Measurements from ENCODE around the gene TSSK6. TPM values are rescaled to one million over a fixed set of nuclear protein-coding genes. Genes with fewer than 3 reads are reported as not detected.

The TSSK6 gene
- not detected in 2 replicates for polyA plus RNA-seq

DNA sequence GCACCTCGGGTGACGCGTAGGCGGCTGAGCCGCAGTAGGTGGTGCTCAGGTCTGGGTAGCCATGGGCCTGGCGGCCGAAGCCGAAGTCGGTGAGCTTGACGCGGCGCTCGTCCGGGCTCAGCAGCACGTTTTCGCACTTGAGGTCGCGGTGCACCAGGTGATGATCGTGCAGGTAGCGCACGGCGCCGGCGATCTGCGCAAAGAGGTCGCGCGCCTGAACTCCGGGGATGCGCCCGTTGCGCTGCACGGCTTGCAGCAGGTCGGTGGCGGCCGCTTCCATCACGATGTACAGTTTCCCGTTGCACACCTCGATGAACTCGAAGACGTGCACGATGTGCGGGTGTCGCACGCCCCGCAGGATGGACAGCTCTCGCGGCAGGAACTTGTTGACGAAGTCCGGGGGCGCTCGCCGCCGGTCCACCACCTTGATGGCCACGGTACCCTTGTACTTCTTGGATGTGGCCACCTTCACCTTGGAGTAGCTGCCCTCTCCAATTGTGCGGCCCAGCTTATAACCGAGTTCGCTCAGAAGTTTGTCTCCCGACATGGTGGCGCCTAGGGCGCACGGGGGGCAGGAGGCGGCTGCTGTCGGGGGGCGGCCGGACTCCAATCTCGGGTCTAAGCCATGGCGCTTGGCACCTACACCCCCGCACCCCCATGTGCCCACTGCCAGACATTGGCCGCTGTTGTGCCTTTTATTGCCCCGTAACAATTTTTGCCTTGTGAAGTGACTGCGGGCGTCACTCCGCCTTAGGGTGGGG is at the start of gene TSSK6:
Gene TSSK6, minus strand, starts transcription at position 668 of the 761 bp plus-strand sequence. Its CDS starts 121 bp downstream, at position 547.

DNA sequence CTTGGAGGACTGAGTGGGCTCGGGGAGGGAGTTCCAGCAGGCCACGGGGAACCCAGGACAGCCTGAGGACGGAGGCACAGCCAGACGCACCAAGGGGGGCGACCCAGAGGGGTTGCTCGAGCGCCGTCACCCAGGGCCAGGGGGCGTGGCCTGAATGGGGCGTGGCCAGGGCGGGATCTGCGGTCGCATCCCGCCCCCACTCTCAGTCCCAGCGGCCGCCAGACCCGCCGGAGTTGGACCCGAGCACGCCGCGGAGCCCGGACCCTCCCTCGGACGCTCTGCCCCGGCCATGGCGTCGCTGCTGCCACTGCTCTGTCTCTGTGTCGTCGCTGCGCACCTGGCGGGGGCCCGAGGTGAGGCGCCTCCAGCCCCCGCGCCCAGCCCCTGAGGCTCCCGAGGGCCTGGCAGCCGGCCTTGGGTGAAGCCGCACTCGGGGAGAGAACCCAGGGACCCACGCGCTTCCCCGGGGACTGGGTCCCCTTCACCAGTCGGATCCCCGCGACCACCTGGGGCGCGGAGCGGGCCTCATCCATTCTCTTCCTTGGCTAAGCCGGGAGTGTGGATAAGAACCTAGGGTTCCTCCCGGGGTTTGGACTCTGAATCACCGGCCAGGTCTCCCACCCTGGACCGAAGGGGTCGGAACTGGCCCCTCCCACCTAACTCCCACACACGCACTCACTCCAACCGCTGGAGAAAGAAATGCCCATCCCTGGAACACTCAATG is 22.9 kb upstream of the TSSK6 start, which contains the start of gene CILP2:
Gene CILP2, plus strand, starts transcription at position 205 of the 724 bp plus-strand sequence. Its CDS starts 85 bp downstream, at position 290.

DNA sequence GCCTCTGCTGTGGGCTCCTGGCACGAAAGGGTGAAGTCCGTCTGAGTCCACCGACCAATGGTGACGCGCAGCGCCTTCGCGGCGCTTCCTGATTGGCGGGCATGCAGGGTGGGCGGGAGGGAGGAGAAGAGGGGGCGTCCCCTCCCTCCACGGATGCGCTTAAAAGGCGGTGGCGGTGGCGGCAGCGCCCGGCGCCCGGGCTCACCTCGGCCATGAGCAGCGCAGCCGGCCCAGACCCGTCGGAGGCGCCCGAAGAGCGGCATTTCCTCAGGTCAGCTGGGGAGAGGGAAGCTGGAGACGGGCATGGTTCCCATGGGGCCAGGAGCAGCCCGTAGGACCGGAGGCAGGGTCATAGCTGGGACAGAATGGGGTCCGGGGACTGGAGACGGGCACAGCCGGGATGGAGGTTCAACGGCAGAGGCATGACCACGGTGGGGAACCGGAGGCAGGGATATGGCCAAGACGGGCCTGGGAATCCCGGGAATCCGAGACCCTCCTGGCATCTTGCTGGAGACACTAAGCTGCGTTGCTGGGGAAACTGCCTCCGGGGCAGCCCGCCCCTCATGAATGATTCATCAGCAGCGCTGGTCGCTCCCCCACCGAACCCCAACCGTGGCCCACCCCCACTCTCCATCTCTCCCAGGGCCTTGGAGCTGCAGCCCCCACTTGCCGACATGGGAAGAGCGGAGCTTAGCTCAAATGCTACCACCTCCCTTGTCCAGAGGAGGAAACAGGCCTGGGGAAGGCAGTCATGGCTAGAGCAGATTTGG is 13.6 kb upstream of the TSSK6 start, which contains the start of gene YJEFN3:
Gene YJEFN3, plus strand, starts transcription at position 191 of the 770 bp plus-strand sequence. Its CDS starts 22 bp downstream, at position 213.

DNA sequence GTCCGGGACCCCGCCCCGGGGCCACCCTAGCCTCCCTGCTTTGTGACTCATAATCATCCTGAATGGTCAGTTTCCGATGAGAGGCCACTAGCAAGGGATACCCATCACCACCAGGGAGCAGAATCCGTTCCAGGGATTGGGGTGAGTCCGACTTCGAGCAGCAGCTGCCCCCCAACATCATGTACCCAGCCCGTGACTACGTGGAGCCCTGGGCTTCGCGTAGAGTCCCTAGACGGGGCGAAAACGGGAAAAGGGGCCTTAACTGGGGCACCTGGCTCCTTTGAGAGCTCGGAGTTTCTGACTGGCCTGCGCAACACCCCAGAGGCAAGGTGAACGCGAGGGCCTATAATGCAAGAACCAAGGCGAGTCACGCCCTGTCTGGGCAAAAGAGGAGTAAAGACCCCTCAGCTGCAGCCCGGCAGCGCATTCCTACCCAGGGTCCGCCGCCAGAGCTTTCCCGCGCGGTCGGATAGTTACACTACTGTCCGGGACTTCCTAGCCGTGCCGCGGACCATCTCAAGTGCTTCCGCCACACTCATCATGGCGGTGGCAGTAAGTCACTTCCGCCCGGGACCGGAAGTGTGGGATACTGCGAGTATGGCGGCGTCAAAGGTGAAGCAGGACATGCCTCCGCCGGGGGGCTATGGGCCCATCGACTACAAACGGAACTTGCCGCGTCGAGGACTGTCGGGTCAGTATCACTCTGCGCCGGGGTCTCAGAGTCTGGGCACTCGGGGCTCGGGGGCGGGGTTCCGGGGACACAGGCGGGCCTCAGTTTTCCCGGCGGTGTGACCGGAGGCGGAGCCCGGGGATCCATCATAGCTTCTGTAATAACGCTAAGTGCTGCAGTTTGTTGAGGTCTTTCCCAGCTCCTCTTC is 533 bp upstream of the TSSK6 start, which contains the start of gene NDUFA13:
Gene NDUFA13, plus strand, starts transcription at position 584 of the 878 bp plus-strand sequence. Its CDS starts 14 bp downstream, at position 598.

Other genes with a start within 250 kb of the TSSK6 start
- 0.46 TPM in 1 of 2 replicates, not detected in the other for gene TM6SF2, start 242.2 kb downstream of the TSSK6 start, polyA plus RNA-seq
- gene SUGP1, start 195.0 kb downstream of the TSSK6 start, polyA plus RNA-seq: 1.7 and 2.6 TPM in 2 replicates
- gene MAU2, start 194.7 kb downstream of the TSSK6 start, polyA plus RNA-seq: 1.9 and 3.4 TPM in 2 replicates
- gene GATAD2A, start 109.9 kb downstream of the TSSK6 start, polyA plus RNA-seq: 2.0 and 2.3 TPM in 2 replicates
- gene NDUFA13, start 677 bp upstream of the TSSK6 start, polyA plus RNA-seq: 897 and 952 TPM in 2 replicates
- gene YJEFN3, start 13.4 kb upstream of the TSSK6 start, polyA plus RNA-seq: 5.5 and 14.2 TPM in 2 replicates
- gene CILP2, start 22.7 kb upstream of the TSSK6 start, polyA plus RNA-seq: not detected in 2 replicates
- gene PBX4, start 103.1 kb upstream of the TSSK6 start, polyA plus RNA-seq: not detected in 2 replicates
- 0.40 TPM in 1 of 2 replicates, not detected in the other for gene LPAR2, start 112.7 kb upstream of the TSSK6 start, polyA plus RNA-seq
- 0.09 and 0.11 TPM in 2 replicates for gene GMIP, start 128.1 kb upstream of the TSSK6 start, polyA plus RNA-seq
- 4.0 and 5.4 TPM in 2 replicates for gene ATP13A1, start 148.1 kb upstream of the TSSK6 start, polyA plus RNA-seq
- 3.6 and 9.1 TPM in 2 replicates for gene ZNF101, start 153.3 kb upstream of the TSSK6 start, polyA plus RNA-seq
- 3.0 and 7.6 TPM in 2 replicates for gene ZNF14, start 217.6 kb upstream of the TSSK6 start, polyA plus RNA-seq

All from Purkinje cell (primary cell).